K562 (cell line): Measurements from ENCODE around the gene AP5M1. TPM values are rescaled to one million over a fixed set of nuclear protein-coding genes. Genes with fewer than 3 reads are reported as not detected.

Experiments
- ATAC-seq: fragments of 200-7000 bp; cut with Tn5 transposase; 3 replicates; pipeline ENCODE4 v1.9.1; 2020; ENCODE audit warnings: moderate library complexity
- BruUV-seq: library from RNA; stranded (reverse); fragments of 400-500 nt; replicated peaks from 2 replicates; lab custom pipeline; 2021; lab: Mats Ljungman, UMichigan
- CTCF ChIA-PET: fragments of 300-600 bp; formaldehyde crosslinking; extraction: SDS; loops from one replicate; lab custom pipeline; 2021; ENCODE audit warnings: low intra/inter-chr PET ratio; lab: Yijun Ruan, JAX
- POLR2A ChIA-PET: fragments of 300-600, 350-650 bp; sonication (Branson Sonifier 250); formaldehyde crosslinking; extraction: SDS; loops from one replicate; lab custom pipeline; 2021; ENCODE audit warnings: antibody characterized with exemption, inconsistent platforms; lab: Yijun Ruan, JAX
- DNase-seq, 4 experiments: peaks; one replicate each; pipeline versions ENCODE4 v3.0.0 to v3.0.0-alpha.2; 2011 to 2018; ENCODE audit warnings: low spot score in 3 of 4, mixed read lengths in 3 of 4; ENCODE audit errors: extremely low read depth in 1 of 4
- FAIRE-seq: peaks from 2 replicates; lab custom pipeline; 2011; peaks lifted over from hg19 to GRCh38; lab: Jason Lieb, UNC
- H2AFZ ChIP-seq: 2 replicates; pipeline ENCODE4 v1.6.0; 2011; ENCODE audit warnings: low read depth, low read length, control low read depth, inconsistent platforms
- H3K27ac ChIP-seq: fragments of 200-600 bp; 3 replicates; pipeline ENCODE4 v1.8.0; 2011; ENCODE audit warnings: low read depth, mild to moderate bottlenecking, control low read depth, inconsistent platforms, low read length, moderate library complexity, mixed read lengths; ENCODE audit errors: extremely low read depth
- H3K27me3 ChIP-seq, 2 experiments: fragments of 300-600 bp in 1 of 2; 2 replicates in 1 of 2; 3 replicates in 1 of 2; pipeline versions ENCODE4 v1.6.0 to v1.8.0; 2011; ENCODE audit warnings: inconsistent platforms in 2 of 2, low read length in 2 of 2, mild to moderate bottlenecking in 1 of 2, mixed read lengths in 1 of 2, moderate library complexity in 1 of 2; ENCODE audit not compliant: control insufficient read depth in 2 of 2, insufficient read depth in 2 of 2
- H3K36me3 ChIP-seq: fragments of 300-600 bp; 3 replicates; pipeline ENCODE4 v1.8.0; 2011; ENCODE audit warnings: mild to moderate bottlenecking, low read length, inconsistent platforms; ENCODE audit not compliant: control insufficient read depth, insufficient read depth
- H3K4me1 ChIP-seq, 2 experiments: fragments of 200-600 bp in 1 of 2; replicated peaks in 1 of 2; 2 replicates in 1 of 2; 3 replicates in 1 of 2; pipeline versions ENCODE4 v1.5.1 to v1.8.0; 2011; ENCODE audit warnings: inconsistent platforms in 2 of 2, low read length in 2 of 2, mild to moderate bottlenecking in 1 of 2, mixed read lengths in 1 of 2, moderate library complexity in 1 of 2; ENCODE audit not compliant: control insufficient read depth in 2 of 2, insufficient read depth in 2 of 2
- H3K4me2 ChIP-seq: 2 replicates; pipeline ENCODE4 v1.6.1; 2011; ENCODE audit warnings: low read length, control low read depth, inconsistent platforms, mixed read lengths; ENCODE audit not compliant: insufficient read depth
- H3K4me3 ChIP-seq: fragments of 200-600 bp; sonication (generic), shearing (Covaris generic); 2 replicates; pipeline ENCODE4 v1.5.1; 2016; ENCODE audit warnings: control low read depth, inconsistent platforms
- H3K79me2 ChIP-seq: fragments of 200-600 bp; 3 replicates; pipeline ENCODE4 v1.8.0; 2011; ENCODE audit warnings: low read length, inconsistent platforms; ENCODE audit not compliant: control insufficient read depth, insufficient read depth
- H3K9ac ChIP-seq, 2 experiments: 2 replicates each; pipeline versions ENCODE4 v1.6.0 to v1.6.1; 2011; ENCODE audit warnings: low read depth in 2 of 2, low read length in 2 of 2, control low read depth in 1 of 2, inconsistent platforms in 1 of 2, mild to moderate bottlenecking in 1 of 2, mixed read lengths in 1 of 2; ENCODE audit not compliant: insufficient read depth in 1 of 2
- H3K9me1 ChIP-seq: one replicate; pipeline ENCODE4 v1.6.0; 2011; ENCODE audit warnings: inconsistent platforms, mild to moderate bottlenecking, low read length, moderate library complexity; ENCODE audit not compliant: control insufficient read depth, insufficient read depth
- H3K9me3 ChIP-seq: replicated peaks from 2 replicates; pipeline ENCODE4 v1.5.1; 2011; ENCODE audit warnings: low read depth, low read length, inconsistent platforms; ENCODE audit not compliant: control insufficient read depth, insufficient read depth
- H4K20me1 ChIP-seq: replicated peaks from 2 replicates; pipeline ENCODE4 v1.6.1; 2011; ENCODE audit warnings: low read length, inconsistent platforms, mixed read lengths; ENCODE audit not compliant: control insufficient read depth, insufficient read depth
- CBFA2T3 ChIP-seq: fragments of 450-650 bp; IDR thresholded peaks from 2 replicates; pipeline ENCODE4 v1.6.1; 2017
- PURB ChIP-seq: sonication (generic); formaldehyde crosslinking; IDR thresholded peaks from 2 replicates; pipeline ENCODE4 v1.9.0; 2021; ENCODE audit warnings: low read depth, mild to moderate bottlenecking, missing genetic modification reagents
- WGBS: fragments of 100-300 bp; shearing (Covaris generic); methylation state at CpG from one replicate; pipeline ENCODE4 v1.1.6; 2016; ENCODE audit warnings: low coverage, mixed read lengths; ENCODE audit not compliant: insufficient coverage; ENCODE audit errors: missing lambda C conversion rate; 5-methylcytosine and 5-hydroxymethylcytosine counted together
- in situ Hi-C: fragments of 300-500 bp; cut with MboI; formaldehyde crosslinking; loops from 4 replicates; pipeline ENCODE4 v1.15.0; 2018; ENCODE audit warnings: inconsistent platforms, mixed read lengths
- intact Hi-C: fragments of 100-400 bp; cut with micrococcal nuclease; formaldehyde crosslinking; loops from 2 replicates; pipeline ENCODE4 v1.14.2; 2022
- polyA plus RNA-seq, 8 experiments: library from polyadenylated mRNA; depleted of rRNA in 4 of 8; stranded (reverse) in 5 of 8; unstranded in 3 of 8; fragments of >200 nt; fragmentation: Nextera tagmentation in 2 of 8; fragmentation: Illumina TruSeq in 1 of 8; extraction: Ambion mirVana in 2 of 8; extraction: Trizol in 1 of 8; gene quantifications; 2 replicates each; pipeline versions ENCODE4 v1.2.1 to v1.2.3, GENCODE V29; 2011 to 2014; ENCODE audit warnings: inconsistent platforms in 1 of 8, missing spikeins in 1 of 8
- total RNA-seq, 7 experiments: library from RNA; depleted of rRNA in 6 of 7; stranded (reverse); fragments of >200 nt in 6 of 7; fragmentation: Illumina TruSeq in 2 of 7; extraction: Trizol in 2 of 7; gene quantifications; 2 replicates each; pipeline versions ENCODE4 v1.2.1 to v1.2.3, GENCODE V29; 2011 to 2021; ENCODE audit warnings: low replicate concordance in 1 of 7
- TF ChIP-seq, protein P1 (sequence below): fragments of 150-350 bp; conservative IDR thresholded peaks from 2 replicates; pipeline ENCODE4 v1.6.1; 2014; ENCODE audit warnings: low read length

The AP5M1 gene
- total and polyA plus RNA-seq, 9 of the 15 experiments (the other 6 are each of a cell fraction or from before 2014, with no cell fraction given): 16.1 to 51.7 (median 30.9) TPM

DNA sequence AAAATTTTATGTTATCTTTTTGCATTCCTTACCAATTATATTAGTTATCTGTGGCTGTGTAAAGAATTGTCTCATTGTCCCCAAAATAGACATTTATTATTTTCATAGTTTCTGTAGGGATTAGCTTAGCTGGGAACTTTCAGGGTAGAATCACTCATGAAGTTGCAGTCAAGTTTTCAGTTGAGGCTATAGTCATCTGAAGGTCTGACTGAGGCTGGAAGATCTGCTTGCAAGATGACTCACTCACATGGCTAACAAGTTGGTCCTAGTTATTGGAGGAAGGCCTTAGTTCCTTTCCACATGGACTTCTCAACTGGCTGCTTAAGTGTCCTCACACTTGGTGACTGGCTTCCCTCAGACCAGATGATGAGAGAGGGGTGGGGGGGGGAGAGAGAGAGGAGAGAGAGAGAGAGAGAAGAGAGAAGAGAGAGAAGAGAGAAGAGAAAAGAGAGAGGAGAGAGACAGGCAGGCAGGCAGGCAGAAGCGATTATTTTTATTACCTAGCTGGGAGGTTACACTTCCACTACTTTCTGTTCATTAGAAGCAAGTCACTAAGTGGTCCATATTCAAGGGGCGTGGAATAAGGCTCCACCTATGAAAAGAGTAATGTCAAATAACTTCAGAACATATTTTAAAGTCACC, 6.4 kb downstream of the AP5M1 start:
- H3K9me3 ChIP-seq: no peaks in the 10 kb centered on the region
- intact Hi-C loops (no loop called here), in situ Hi-C loops (no loop called here)
- H3K27me3 ChIP-seq: no peaks in the 10 kb centered on the region
- ATAC-seq (no peak), FAIRE-seq (no peak), DNase-seq (no peak)
- H3K4me2 ChIP-seq: no peak overlapping the region
- H3K79me2 ChIP-seq: peaks cover 57% of the 10 kb centered on the region
- ChIA-PET POLR2A (no interaction called here), CTCF (no interaction called here)
- no peaks in the 10 kb centered on the region; a peak in 2 of 5 replicates for H3K4me1 ChIP-seq
- H3K4me3 ChIP-seq: no peak overlapping the region
- H2AFZ ChIP-seq: no peak overlapping the region
- no peaks in the 10 kb centered on the region for H3K9me1 ChIP-seq
- BruUV-seq: no TSS peak
- H3K9ac ChIP-seq: no peak overlapping the region
- no peaks in the 10 kb centered on the region for H4K20me1 ChIP-seq
- peaks cover 40% of the 10 kb centered on the region for H3K36me3 ChIP-seq
- TF ChIP-seq CBFA2T3: no peak
- TF ChIP-seq, protein P1, sequence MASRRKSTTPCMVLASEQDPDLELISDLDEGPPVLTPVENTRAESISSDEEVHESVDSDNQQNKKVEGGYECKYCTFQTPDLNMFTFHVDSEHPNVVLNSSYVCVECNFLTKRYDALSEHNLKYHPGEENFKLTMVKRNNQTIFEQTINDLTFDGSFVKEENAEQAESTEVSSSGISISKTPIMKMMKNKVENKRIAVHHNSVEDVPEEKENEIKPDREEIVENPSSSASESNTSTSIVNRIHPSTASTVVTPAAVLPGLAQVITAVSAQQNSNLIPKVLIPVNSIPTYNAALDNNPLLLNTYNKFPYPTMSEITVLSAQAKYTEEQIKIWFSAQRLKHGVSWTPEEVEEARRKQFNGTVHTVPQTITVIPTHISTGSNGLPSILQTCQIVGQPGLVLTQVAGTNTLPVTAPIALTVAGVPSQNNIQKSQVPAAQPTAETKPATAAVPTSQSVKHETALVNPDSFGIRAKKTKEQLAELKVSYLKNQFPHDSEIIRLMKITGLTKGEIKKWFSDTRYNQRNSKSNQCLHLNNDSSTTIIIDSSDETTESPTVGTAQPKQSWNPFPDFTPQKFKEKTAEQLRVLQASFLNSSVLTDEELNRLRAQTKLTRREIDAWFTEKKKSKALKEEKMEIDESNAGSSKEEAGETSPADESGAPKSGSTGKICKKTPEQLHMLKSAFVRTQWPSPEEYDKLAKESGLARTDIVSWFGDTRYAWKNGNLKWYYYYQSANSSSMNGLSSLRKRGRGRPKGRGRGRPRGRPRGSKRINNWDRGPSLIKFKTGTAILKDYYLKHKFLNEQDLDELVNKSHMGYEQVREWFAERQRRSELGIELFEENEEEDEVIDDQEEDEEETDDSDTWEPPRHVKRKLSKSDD: no peak
- no peak for TF ChIP-seq PURB
- TF ChIP-seq, all 486 proteins: peak for 0
- 100% methylated on average over 1 of the region's 2 CpGs for WGBS
- H3K27ac ChIP-seq: no peak overlapping the region
